GM12892 (cell line): ENCODE data around the gene GIPC2.

Source experiments
- POLR2A ChIP-seq: IDR thresholded peaks from 2 replicates; pipeline ENCODE4 v1.6.1; 2011; ENCODE audit warnings: low read depth, low read length, control low read depth
- POLR2AphosphoS5 ChIP-seq: IDR thresholded peaks from 2 replicates; pipeline ENCODE4 v1.6.1; 2011; ENCODE audit warnings: low read depth, low read length, control low read depth
- TAF1 ChIP-seq: IDR thresholded peaks from 2 replicates; pipeline ENCODE4 v1.6.1; 2011; ENCODE audit warnings: low read depth, mild to moderate bottlenecking, control low read depth, low read length, borderline replicate concordance

GRCh38 chr1:78086697-78087096 lies 40.9 kb downstream of the GIPC2 start:
- TF ChIP-seq POLR2A = no peak
- TF ChIP-seq POLR2AphosphoS5 = no peak
- no peak for TF ChIP-seq TAF1
